RWPE2 (cell line): ENCODE results near the gene GDF10.

Experiments
- ATAC-seq: fragments of 200-7000 bp; cut with Tn5 transposase; 3 replicates; pipeline ENCODE4 v1.9.1; 2021; ENCODE audit warnings: low read depth
- DNase-seq: peaks from one replicate; pipeline ENCODE4 v3.0.0-alpha.2; 2020; ENCODE audit warnings: low spot score
- H3K27ac ChIP-seq: fragments of 450-650 bp; 2 replicates; pipeline ENCODE4 v1.5.1; 2017; ENCODE audit warnings: mild to moderate bottlenecking; ENCODE audit not compliant: poor library complexity, severe bottlenecking
- H3K27me3 ChIP-seq: fragments of 250-450 bp; sonication (Bioruptor Pico); 2 replicates; pipeline ENCODE4 v1.5.1; 2021; ENCODE audit warnings: mild to moderate bottlenecking, moderate library complexity; ENCODE audit not compliant: insufficient read depth, poor library complexity, severe bottlenecking
- H3K36me3 ChIP-seq: fragments of 250-450 bp; sonication (Bioruptor Pico); 2 replicates; pipeline ENCODE4 v1.5.1; 2020; ENCODE audit warnings: low read depth, mild to moderate bottlenecking, moderate library complexity
- H3K4me1 ChIP-seq: fragments of 250-450 bp; sonication (Bioruptor Pico); 2 replicates; pipeline ENCODE4 v1.5.1; 2021; ENCODE audit warnings: mild to moderate bottlenecking, moderate library complexity; ENCODE audit not compliant: insufficient read depth, poor library complexity, severe bottlenecking
- H3K4me3 ChIP-seq: fragments of 250-450 bp; sonication (Bioruptor Pico); 2 replicates; pipeline ENCODE4 v1.5.1; 2021; ENCODE audit warnings: mild to moderate bottlenecking, moderate library complexity; ENCODE audit not compliant: severe bottlenecking
- H3K9me3 ChIP-seq: fragments of 250-450 bp; sonication (Bioruptor Pico); 2 replicates; pipeline ENCODE4 v1.5.1; 2021; ENCODE audit warnings: mild to moderate bottlenecking, moderate library complexity; ENCODE audit not compliant: severe bottlenecking
- CTCF ChIP-seq: fragments of 450-650 bp; IDR thresholded peaks from one replicate; pipeline ENCODE4 v1.5.1; 2017; ENCODE audit warnings: mild to moderate bottlenecking, moderate library complexity; ENCODE audit not compliant: poor library complexity, severe bottlenecking

The GDF10 gene

GRCh38 chr10:47296156-47296894 lies 3.7 kb upstream of the GDF10 start:
- DNase-seq (peak; percentile 10), ATAC-seq (no peak)
- no peak for TF ChIP-seq CTCF
- Histone ChIP-seq H3K9me3 (no peaks in the 10 kb centered on the region), H3K27ac (no peak overlapping the region), H3K4me1 (no peaks in the 10 kb centered on the region), H3K36me3 (no peaks in the 10 kb centered on the region), H3K4me3 (no peak overlapping the region), H3K27me3 (peaks cover 55% of the 10 kb centered on the region)

GRCh38 chr10:47296941-47297340 lies 3.1 kb upstream of the GDF10 start:
- Histone ChIP-seq H3K4me1 (no peaks in the 10 kb centered on the region), H3K9me3 (no peaks in the 10 kb centered on the region), H3K36me3 (no peaks in the 10 kb centered on the region), H3K4me3 (no peak overlapping the region), H3K27ac (no peak overlapping the region), H3K27me3 (peaks cover 61% of the 10 kb centered on the region)
- TF ChIP-seq CTCF: no peak
- ATAC-seq: no peak
- peak; percentile 6 for DNase-seq

GRCh38 chr10:47297866-47298540 lies 2.0 kb upstream of the GDF10 start:
- Histone ChIP-seq H3K9me3 (no peaks in the 10 kb centered on the region), H3K27me3 (peaks cover 70% of the 10 kb centered on the region)

GRCh38 chr10:47298715-47299114 lies 1.3 kb upstream of the GDF10 start:
- Histone ChIP-seq H3K36me3 (no peaks in the 10 kb centered on the region), H3K27me3 (peaks cover 70% of the 10 kb centered on the region), H3K27ac (no peak overlapping the region), H3K4me1 (no peaks in the 10 kb centered on the region), H3K4me3 (no peak overlapping the region), H3K9me3 (no peaks in the 10 kb centered on the region)
- DNase-seq (no peak), ATAC-seq (no peak)
- TF ChIP-seq CTCF: no peak

More at GRCh38 chr10:47297866-47298540, 2.0 kb upstream of the GDF10 start:
- DNase-seq (peak; percentile 8), ATAC-seq (no peak)
- no peak for TF ChIP-seq CTCF
- Histone ChIP-seq H3K4me1 (no peaks in the 10 kb centered on the region), H3K36me3 (no peaks in the 10 kb centered on the region), H3K27ac (no peak overlapping the region), H3K4me3 (no peak overlapping the region)
